Activated CD8-positive, alpha-beta memory T cell treated with anti-CD3 and anti-CD28 coated beads for 36 hours (primary cell): ENCODE results near the gene CHD8. TPM values are rescaled to one million over a fixed set of nuclear protein-coding genes. Genes with fewer than 3 reads are reported as not detected.
"Not testable (repeated sequence)": the region's sequence is repeated elsewhere in the genome, so short reads cannot be mapped to it uniquely, and the experiment has no call there.

Source experiments
- CTCF ChIA-PET: fragments of 350-600 bp; sonication (Branson Sonifier 250); formaldehyde crosslinking; loops from one replicate; lab custom pipeline; 2021; ENCODE audit warnings: antibody characterized with exemption; lab: Charles Lee
- POLR2A ChIA-PET: fragments of 350-600 bp; sonication (Branson Sonifier 250); formaldehyde crosslinking; loops from one replicate; lab custom pipeline; 2021; ENCODE audit warnings: antibody characterized with exemption; lab: Charles Lee
- total RNA-seq, 2 experiments: library from RNA; stranded (reverse); gene quantifications; one replicate each; pipeline ENCODE4 v1.2.3, GENCODE V29; 2021

CHD8 gene
- total RNA-seq, 2 experiments from 2014 or later = 85.5 to 90.9 TPM

DNA sequence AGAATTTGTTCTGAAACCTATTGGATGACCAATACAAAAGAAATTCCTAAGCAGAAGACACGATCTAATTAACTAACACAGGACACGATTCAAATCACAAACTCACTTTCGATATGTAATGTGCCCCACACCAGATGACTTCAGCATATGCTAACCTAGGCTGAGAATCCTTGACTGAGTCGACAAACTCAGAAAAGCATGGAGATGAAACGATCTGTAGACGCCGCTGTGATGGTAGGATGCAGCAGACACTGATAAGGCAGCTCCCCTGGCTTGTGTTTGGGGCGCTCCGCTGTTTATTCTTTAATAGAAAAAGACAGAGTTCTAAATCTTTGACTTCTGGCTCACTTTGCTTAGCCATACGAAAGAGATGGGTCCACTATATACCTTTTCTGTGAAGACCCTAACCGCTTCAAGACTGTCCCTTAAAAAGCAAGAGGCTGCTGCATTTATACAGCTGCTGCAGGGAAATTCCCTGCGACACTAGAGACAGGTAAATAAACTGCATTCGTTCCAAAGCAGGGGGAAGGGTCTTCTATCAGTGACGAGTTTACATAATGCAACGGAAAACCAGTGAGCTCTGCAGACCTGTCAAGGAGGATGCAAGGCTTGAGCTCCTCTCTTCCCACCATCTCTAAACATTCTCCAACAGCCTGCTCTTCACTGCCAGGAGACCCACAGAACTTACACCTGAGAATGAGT is 929 bp downstream of the CHD8 start:
- ChIA-PET CTCF (interaction anchor here (0.6 to 1.3 kb wide), 2 partner anchors 18 to 55 kb away, joined by 4 to 5 read pairs; partner anchors contain the start of gene METTL3), POLR2A (interaction anchor here (1.9 to 2.1 kb wide), 2 partner anchors 17 to 22 kb away, joined by 16 to 20 read pairs; partner anchors contain the start of genes RAB2B and TOX4)

DNA sequence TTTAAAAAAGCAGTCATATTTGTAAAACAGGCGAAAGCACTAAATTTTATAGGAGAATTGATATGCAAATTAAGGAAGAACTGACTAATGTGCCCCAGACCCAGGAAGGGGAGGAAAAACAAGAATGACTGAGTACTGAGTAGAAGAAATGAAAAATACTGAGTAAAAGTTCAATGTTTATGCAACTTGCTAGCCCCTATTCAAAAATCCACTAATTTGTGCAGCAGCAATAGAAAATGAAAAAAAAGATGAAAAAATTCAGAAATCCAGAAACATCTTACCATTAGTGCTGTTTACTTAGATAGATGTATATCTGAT is 6.1 kb downstream of the CHD8 start:
- ChIA-PET POLR2A (interaction anchor here (2.1 kb wide), 1 partner anchor 67 kb away, joined by 6 read pairs; no protein-coding TSS in a partner anchor), CTCF (interaction anchor here (0.7 to 2.9 kb wide), 2 partner anchors 12 to 68 kb away, joined by 3 to 10 read pairs; no protein-coding TSS in a partner anchor)

DNA sequence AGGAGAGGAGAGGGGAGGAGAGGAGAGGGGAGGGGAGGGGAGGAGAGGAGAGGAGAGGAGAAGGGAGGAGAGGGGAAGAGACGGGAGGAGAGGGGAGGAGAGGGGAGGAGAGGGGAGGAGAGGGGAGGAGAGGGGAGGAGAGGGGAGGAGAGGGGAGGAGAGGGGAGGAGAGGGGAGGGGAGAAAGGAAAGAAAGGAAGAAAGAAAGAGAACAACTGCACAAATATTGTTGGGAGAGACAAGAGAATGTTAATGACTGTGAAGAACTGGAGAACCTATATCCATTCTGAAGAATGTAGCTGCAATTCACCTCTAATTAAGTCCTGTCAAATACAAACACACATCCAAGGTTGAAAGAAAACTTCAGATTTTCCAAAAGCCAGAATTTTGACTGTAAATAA is 13.3 kb downstream of the CHD8 start:
- CTCF ChIA-PET, POLR2A ChIA-PET: not testable (repeated sequence)

DNA sequence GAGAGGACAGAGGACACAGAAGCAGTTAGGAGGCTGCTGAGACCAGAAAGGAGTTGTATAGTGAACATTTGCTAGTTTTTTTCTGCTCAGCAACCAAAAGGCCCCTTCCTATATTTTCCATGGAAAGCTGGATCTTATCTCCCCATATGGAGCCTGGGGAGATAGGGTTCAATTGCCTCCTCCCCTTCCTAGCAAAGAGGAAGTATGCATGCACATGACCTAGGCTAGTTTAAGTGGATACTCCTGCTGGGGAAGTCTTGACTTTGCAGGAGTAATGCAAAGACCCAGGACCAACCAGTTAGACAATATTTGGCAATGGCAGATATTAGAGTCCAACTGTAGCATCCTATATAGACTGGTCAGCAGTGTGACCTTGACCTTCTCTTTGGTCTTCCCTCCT is 15.1 kb downstream of the CHD8 start:
- CTCF ChIA-PET = no interaction called here

DNA sequence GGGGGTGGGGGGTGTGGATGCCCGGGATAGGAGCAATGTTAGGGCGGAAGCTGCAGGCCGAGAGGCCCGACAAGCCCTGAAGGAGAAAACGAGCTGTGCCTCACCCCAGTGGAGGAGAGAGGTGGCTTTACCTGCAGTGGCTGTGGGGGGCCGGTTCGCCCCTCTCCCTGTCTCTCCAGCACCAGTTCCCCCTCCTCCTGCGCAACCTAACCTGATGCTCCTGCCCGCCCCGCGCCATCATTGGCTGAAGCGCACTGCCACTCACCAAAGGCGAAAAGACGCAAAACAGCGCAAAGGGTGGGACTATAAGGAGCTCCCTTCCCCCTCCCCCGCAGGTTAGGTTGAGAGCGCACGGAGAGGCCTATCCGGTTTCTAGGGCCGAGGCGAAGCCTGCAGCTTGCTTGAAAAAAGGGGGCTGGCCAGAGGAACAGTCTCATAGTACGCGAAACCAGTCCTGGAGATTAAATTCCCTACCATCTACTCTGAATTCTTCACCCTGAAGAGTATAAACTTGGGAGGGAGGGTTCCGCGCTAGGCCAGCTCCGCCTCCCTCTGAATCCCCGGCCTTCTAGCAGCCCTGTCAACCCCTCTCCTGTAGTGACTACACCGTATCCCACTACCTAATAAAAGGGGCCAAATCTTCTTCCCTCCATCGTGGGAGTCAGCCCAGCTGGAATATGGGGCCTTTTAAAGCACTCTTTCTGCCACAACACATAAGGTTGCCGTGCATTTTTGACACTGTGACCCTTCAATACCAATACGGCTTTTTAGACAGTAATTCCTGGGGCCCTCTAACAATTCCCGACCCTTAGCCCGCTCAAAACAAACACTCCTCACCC is 18.6 kb downstream of the CHD8 start:
- ChIA-PET CTCF (interaction anchor here (0.6 to 1.8 kb wide), 8 partner anchors 11 to 667 kb away, joined by 4 to 10 read pairs (median 4); partner anchors contain the start of genes CHD8 and RAB2B), POLR2A (interaction anchor here (0.6 to 2.1 kb wide), 8 partner anchors 12 to 172 kb away, joined by 3 to 20 read pairs (median 4); partner anchors contain the start of genes CHD8, RAB2B and TOX4)

More for the DNA sequence above, 15.1 kb downstream of the CHD8 start:
- POLR2A ChIA-PET = no interaction called here

DNA sequence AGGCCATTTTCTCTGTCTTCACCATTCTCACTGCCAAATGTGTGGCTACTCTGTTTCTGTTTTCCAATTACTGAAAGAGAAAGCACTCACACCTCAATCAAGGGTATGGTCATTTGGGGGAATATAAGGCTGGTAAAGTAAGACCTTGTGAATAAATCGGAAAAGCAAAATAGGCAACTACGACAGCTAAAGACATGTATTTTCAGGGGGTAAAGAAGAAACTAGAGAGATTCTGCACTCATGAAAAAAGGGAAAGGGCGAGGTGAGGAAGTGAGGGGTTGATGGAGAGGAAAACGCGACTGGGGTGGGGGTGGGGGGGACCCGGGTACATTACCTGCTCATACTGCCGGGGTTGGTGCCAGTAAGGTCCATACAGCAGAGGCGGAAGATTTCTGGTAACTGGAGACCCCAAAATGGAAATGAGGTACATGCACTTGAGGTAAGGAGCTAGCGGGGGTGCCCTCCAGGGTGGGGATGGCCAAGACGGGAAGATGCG is 19.3 kb downstream of the CHD8 start:
- ChIA-PET CTCF (interaction anchor here (0.7 to 1.8 kb wide), 5 partner anchors 10 to 35 kb away, joined by 4 to 10 read pairs (median 5); partner anchors contain the start of gene CHD8), POLR2A (interaction anchor here (0.6 to 2.1 kb wide), 7 partner anchors 12 to 172 kb away, joined by 3 to 20 read pairs (median 4); partner anchors contain the start of genes CHD8, RAB2B and TOX4)

DNA sequence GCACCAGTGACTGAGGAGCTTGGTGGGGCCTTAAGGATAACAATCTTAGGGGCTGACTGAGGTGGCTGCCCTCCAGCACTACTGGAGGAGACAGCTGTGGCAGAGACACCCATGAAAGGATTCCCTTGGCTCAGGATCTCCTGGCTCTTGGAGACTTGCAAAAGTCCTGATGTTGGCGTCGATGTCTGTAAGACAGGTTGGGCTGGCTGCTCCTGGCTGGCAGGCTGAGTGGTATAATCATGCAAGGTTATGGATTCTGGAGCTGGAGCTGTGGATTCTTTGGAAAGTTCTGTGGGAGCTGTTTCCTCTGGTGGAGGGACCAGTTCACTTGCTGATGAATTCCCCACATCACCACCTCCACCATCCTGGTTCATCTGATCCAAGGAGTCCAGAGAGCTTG is 24.8 kb downstream of the CHD8 start:
- CTCF ChIA-PET = no interaction called here

DNA sequence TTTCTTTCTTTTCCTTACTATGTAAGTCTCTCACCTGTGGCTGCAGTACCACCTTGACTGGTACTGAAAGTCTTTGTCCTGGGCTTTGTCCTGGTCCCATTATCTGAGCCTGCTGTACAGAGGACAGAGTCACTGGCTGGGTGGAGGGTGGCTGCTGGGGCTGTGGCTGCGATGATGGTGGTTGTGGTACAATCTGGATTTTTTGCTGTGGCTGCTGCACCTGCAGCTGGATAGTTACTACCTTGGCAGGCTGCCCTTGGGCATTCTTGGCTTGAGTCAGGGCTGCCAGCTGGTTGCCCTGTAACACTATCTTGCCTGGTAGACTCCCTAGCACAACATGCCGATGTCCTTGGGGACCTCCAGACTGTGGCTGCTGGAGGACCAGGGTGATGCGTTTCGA is 27.0 kb downstream of the CHD8 start:
- ChIA-PET CTCF (no interaction called here), POLR2A (no interaction called here)

More for the DNA sequence above, 24.8 kb downstream of the CHD8 start:
- POLR2A ChIA-PET = no interaction called here

DNA sequence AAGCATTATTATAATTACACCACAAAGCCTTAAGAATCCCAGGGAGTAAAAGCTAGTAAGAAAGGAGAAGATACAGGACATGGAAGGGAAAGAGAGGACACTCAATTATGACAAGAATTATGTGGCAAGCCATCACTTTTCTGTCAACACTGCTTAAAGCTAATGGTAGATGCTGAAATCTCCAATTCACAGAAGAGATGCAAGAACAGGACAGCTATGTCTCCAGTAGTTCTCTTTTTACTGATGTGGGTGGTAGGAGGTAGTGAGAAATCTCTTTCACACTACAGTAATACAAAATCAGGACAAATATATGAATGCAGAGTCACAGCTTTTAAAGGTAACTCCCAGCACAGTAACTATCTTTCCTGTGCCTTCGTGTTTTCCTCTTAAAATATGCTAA is 29.2 kb downstream of the CHD8 start:
- CTCF ChIA-PET = interaction anchor here (1.0 kb wide), 1 partner anchor 11 kb away, joined by 4 read pairs; no protein-coding TSS in a partner anchor
- POLR2A ChIA-PET = no interaction called here

DNA sequence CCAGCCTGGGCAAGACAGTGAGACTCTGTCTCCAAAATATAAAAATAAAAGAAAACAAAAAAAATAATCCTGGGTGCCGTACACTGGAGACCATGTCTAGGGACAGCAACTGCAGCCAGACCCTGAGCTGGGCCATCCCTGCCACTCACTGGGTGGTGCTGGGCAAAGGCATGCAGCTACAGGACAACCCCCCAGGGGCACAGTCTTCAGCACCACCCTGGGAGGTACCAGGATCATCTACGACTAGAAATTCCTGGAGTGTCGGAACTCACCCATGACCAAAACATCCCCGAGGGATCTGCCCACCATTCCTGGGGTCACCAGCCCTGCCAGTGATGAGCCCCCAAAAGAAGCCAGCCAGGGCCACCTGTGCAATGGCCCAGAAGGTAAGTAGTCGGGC is 36.4 kb downstream of the CHD8 start:
- POLR2A ChIA-PET = no interaction called here
- CTCF ChIA-PET = no interaction called here

DNA sequence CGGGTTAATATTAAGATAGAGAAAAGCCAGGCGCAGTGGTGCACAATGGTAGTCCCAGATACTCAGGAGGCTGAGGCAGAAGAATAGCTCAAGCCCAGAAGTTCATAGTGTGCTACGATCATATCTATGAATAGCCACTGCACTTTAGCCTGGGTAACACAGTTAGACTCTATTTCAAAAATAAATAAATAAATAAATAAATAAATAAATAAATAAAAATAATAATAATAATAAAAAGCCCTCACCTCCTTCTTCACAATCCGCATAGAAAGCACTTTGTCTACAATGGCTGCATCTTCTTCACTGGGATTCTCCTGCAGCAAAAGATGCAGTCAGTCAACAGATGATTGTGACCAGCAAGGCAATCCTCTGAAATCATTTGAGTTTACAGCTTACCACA is 40.6 kb downstream of the CHD8 start:
- POLR2A ChIA-PET = no interaction called here
- CTCF ChIA-PET = interaction anchor here (0.6 to 0.9 kb wide), 2 partner anchors 71 to 143 kb away, joined by 3 to 4 read pairs; no protein-coding TSS in a partner anchor

DNA sequence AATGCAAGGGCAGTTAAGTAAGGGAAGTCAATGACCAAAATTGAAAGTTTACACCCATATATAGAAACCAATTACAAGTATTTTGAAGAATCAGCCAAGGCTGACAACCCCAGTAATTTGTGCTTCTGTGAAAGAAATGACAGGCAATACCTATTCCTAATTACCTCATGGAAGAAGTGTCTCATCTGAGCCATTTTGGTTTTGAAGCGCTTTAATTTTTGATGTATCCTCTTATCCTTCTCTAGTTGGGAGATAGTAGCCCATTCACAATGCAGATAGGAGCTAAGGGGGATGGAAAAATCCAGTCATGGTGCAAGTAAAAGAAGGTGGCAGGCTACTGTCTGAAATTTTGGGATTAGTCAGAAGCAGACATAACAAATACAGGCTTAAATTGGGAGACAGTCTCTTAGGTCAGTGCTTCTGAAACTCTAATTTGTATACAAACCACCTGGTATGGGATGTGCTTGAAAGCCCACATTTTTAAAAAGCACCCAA is 41.7 kb downstream of the CHD8 start:
- CTCF ChIA-PET = interaction anchor here (1.0 kb wide), 1 partner anchor 63 kb away, joined by 3 read pairs; the partner anchor contains the start of genes RAB2B and TOX4
- POLR2A ChIA-PET = interaction anchor here (0.5 to 1.9 kb wide), 4 partner anchors 23 to 149 kb away, joined by 3 to 5 read pairs (median 4); no protein-coding TSS in a partner anchor

DNA sequence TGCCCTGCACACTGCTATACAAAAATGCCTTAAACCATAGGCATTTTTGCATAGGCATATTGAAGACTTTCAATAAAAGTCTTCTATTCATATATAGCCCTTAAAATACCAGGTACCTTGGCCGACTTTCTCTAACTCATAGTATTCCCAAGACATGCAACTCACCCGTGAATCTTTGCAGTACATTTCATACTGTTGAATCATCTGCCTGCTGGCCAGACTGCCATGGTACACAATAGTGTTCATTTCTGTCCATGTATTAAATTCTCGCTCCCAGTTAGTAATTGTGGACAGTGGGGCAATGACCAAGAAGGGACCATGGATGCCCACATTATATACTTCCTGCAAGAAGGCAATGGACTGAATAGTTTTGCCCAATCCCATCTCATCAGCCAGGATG is 47.8 kb downstream of the CHD8 start:
- CTCF ChIA-PET = no interaction called here
- POLR2A ChIA-PET = no interaction called here

DNA sequence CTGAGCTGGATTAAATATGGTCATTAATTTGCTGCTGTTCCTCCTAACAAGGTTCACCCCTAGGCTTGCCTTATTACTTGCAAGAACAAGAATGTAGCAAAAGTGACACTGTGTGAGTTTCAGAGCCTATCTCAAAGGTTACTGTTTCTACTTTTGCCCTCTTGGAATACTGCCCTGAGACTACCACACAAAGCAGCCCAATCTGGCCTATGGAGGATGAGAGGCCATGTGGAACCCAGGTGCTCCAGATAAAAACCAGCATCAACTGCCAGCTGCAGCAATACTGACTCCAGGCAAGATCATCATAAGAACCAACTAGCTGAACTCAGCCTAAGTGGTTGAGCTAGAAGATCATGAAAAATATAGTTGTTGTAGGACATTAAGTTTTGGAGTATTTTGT is 49.7 kb downstream of the CHD8 start:
- ChIA-PET CTCF (no interaction called here), POLR2A (no interaction called here)

DNA sequence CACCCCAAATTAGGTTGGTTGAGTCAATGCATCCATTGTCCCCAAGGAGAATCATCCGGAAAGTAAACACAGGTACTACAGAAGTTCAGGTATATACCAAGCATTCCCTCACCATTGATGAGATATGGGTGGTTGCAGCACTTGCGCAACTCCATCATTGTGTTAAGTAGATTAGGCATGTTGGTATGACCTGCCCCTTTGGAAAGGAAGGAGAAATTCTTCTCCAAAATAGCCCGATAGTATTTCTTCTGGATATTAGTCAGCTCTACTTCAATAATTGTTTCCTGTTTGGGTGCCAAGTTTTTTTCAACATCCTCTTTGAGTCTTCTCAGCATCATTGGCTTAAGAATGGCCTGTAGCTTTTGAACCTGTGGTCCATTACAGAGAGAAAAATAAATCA is 50.8 kb downstream of the CHD8 start:
- POLR2A ChIA-PET = interaction anchor here (0.6 kb wide), 1 partner anchor 32 kb away, joined by 8 read pairs; no protein-coding TSS in a partner anchor
- CTCF ChIA-PET = interaction anchor here (1.3 kb wide), 1 partner anchor 12 kb away, joined by 3 read pairs; no protein-coding TSS in a partner anchor

DNA sequence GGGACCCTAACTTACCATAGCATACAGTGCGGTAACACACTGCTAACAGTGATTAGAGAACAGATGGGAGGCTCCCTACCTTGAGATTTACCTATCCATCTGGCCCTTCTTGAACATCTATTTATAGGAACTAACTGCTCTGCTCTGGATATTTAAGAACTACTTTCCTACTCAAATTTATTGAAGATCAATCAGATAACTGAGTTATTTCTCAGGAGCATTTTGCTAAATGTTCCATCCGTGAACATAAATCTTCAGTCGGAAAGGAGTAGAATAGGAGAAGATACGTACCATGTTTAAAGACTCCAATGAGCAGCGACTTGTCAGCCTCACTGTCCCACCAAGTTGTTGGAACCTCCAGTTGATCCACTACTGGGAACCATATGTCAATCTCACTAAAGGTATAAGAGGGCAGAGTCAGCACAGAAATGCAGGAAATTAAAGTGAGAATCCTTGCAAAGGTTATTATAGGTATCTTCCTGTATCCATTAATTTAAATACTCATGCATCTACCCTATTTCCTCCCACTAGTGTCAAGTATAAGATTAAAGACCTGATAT is 56.5 kb downstream of the CHD8 start:
- POLR2A ChIA-PET = no interaction called here
- CTCF ChIA-PET = no interaction called here

DNA sequence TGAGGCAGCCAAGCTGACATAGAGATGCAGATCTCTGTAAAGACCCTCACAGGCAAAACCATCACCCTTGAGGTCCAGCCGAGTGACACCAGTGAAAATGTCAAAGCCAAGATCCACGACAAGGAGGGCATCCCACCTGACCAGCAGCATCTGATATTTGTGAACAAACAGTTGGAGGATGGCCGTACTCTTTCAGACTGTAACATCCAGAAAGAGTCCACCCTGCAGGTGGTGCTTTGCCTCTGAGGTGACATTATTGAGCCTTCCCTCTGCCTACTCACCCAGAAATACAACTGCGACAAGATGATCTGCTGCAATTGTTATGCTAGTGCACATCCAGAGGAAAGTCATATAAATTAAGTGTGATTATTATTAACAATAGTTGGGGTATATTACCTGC is 57.0 kb downstream of the CHD8 start:
- ChIA-PET CTCF (no interaction called here), POLR2A (no interaction called here)

DNA sequence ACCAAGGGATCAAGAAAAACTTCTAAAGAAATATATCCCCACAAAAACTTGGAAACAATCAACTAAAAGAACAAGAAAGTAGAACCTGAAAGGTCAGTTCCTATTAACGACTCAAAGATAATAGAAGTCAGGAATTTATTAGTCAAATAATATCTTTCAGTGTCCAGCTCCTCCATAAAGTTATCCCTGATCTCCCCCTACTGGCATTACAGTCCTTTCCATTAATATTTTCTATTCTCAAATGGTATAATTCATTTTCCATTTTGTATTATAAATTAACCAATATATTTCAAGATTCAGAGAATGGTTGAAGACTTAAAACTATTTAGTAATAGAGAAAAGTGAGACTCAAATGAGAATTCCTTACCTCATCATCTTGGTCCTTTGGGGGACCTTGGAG is 60.5 kb downstream of the CHD8 start:
- ChIA-PET CTCF (interaction anchor here (0.6 kb wide), 1 partner anchor 215 kb away, joined by 7 read pairs; no protein-coding TSS in a partner anchor), POLR2A (no interaction called here)
